Hepatocyte (in vitro differentiated cells): ENCODE data around the gene DIAPH3.

ENCODE experiments used
- EZH2 ChIP-seq: fragments of 200-600 bp; sonication (generic); IDR thresholded peaks from 2 replicates; pipeline ENCODE4 v1.6.1; 2016; ENCODE audit warnings: antibody characterized with exemption, mild to moderate bottlenecking, borderline replicate concordance
- TF ChIP-seq, protein P1 (sequence below): fragments of 200-600 bp; sonication (generic); IDR thresholded peaks from 2 replicates; pipeline ENCODE4 v1.5.1; 2016; ENCODE audit warnings: antibody characterized with exemption, mild to moderate bottlenecking; ENCODE audit not compliant: poor library complexity

DNA sequence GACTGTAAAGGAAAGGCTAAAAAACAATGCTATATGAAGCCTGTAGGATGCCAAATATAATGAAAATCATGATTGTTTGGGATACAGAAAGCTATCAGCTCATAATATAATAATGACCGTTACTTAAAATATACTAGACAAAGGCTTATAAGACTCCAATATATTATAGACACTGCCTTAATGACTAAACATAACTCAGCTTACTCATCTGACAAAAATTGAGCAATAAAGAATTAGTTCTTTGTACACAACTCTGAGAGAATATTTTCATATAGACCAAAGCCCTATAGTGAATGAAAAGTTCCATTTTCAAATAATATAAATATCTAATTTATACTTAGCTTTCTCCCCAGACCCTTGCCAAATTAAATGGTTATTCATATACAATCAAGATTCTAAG is 283.3 kb downstream of the DIAPH3 start:
- TF ChIP-seq, protein P1, sequence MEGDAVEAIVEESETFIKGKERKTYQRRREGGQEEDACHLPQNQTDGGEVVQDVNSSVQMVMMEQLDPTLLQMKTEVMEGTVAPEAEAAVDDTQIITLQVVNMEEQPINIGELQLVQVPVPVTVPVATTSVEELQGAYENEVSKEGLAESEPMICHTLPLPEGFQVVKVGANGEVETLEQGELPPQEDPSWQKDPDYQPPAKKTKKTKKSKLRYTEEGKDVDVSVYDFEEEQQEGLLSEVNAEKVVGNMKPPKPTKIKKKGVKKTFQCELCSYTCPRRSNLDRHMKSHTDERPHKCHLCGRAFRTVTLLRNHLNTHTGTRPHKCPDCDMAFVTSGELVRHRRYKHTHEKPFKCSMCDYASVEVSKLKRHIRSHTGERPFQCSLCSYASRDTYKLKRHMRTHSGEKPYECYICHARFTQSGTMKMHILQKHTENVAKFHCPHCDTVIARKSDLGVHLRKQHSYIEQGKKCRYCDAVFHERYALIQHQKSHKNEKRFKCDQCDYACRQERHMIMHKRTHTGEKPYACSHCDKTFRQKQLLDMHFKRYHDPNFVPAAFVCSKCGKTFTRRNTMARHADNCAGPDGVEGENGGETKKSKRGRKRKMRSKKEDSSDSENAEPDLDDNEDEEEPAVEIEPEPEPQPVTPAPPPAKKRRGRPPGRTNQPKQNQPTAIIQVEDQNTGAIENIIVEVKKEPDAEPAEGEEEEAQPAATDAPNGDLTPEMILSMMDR, result no peak
- no peak for TF ChIP-seq EZH2
